WTC11 (cell line): ENCODE data around the gene CCDC141.

Source experiments
- TF ChIP-seq, protein P1 (sequence below): sonication (generic); formaldehyde crosslinking; IDR thresholded peaks from 2 replicates; pipeline ENCODE4 v1.8.1; 2022; ENCODE audit warnings: mild to moderate bottlenecking, missing genetic modification reagents, moderate library complexity, borderline replicate concordance
- TF ChIP-seq, protein P2 (sequence below): fragments of 200-600 bp; IDR thresholded peaks from 2 replicates; pipeline ENCODE4 v1.8.0; 2022; ENCODE audit warnings: antibody characterized with exemption

DNA sequence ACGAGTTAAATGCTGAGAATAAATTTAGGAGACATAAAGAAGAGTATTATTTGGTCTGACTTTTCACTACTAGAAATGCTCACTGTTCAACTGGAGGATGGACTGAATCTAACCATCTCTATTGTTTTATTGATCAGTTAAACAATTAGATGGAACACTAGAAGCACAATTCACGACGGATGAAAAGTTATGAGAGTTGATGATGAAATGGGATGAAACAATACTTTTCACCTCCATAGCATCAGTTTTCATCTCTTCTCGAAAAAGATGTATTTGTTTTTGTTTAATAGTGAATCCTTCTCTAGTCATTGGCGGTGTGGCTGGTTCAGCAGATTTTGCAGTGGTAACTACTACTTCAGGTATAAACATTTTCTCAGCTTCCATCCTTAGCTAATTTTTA, 262.0 kb downstream of the CCDC141 start:
- TF ChIP-seq, protein P1, sequence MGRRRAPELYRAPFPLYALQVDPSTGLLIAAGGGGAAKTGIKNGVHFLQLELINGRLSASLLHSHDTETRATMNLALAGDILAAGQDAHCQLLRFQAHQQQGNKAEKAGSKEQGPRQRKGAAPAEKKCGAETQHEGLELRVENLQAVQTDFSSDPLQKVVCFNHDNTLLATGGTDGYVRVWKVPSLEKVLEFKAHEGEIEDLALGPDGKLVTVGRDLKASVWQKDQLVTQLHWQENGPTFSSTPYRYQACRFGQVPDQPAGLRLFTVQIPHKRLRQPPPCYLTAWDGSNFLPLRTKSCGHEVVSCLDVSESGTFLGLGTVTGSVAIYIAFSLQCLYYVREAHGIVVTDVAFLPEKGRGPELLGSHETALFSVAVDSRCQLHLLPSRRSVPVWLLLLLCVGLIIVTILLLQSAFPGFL, result no peak
- TF ChIP-seq, protein P2, sequence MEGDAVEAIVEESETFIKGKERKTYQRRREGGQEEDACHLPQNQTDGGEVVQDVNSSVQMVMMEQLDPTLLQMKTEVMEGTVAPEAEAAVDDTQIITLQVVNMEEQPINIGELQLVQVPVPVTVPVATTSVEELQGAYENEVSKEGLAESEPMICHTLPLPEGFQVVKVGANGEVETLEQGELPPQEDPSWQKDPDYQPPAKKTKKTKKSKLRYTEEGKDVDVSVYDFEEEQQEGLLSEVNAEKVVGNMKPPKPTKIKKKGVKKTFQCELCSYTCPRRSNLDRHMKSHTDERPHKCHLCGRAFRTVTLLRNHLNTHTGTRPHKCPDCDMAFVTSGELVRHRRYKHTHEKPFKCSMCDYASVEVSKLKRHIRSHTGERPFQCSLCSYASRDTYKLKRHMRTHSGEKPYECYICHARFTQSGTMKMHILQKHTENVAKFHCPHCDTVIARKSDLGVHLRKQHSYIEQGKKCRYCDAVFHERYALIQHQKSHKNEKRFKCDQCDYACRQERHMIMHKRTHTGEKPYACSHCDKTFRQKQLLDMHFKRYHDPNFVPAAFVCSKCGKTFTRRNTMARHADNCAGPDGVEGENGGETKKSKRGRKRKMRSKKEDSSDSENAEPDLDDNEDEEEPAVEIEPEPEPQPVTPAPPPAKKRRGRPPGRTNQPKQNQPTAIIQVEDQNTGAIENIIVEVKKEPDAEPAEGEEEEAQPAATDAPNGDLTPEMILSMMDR, result no peak
